T-helper 17 cell (primary cell): Measurements from ENCODE around the gene LLGL2. TPM values are rescaled to one million over a fixed set of nuclear protein-coding genes. Genes with fewer than 3 reads are reported as not detected.

Experiments used
- ATAC-seq: fragments of 150-1000 bp; cut with Tn5 transposase; 2 replicates; pipeline ENCODE4 v1.10.0; 2021; ENCODE audit warnings: mild to moderate bottlenecking, moderate library complexity
- DNase-seq, 3 donors: peaks; one replicate each; pipeline versions ENCODE4 v3.0.0 to v3.0.0-alpha.2; 2020 to 2021
- H3K9me3 ChIP-seq: one replicate; pipeline ENCODE4 v1.7.0; 2013; ENCODE audit warnings: low read length, mild to moderate bottlenecking; ENCODE audit not compliant: control insufficient read depth, poor library complexity, severe bottlenecking
- H3K27ac Mint-ChIP-seq: one replicate; pipeline ENCODE4 v1.8.0; 2022; ENCODE audit warnings: mild to moderate bottlenecking, moderate library complexity, mixed read lengths
- H3K27me3 Mint-ChIP-seq: one replicate; pipeline ENCODE4 v1.8.0; 2022; ENCODE audit warnings: mixed read lengths
- H3K36me3 Mint-ChIP-seq: one replicate; pipeline ENCODE4 v1.8.0; 2022; ENCODE audit warnings: low read depth, mixed read lengths
- H3K4me1 Mint-ChIP-seq: one replicate; pipeline ENCODE4 v1.8.0; 2022; ENCODE audit warnings: mild to moderate bottlenecking, mixed read lengths
- H3K4me3 Mint-ChIP-seq: one replicate; pipeline ENCODE4 v1.8.0; 2022; ENCODE audit warnings: mild to moderate bottlenecking, moderate library complexity, mixed read lengths
- total RNA-seq, 4 donors: library from RNA in 2 of 4; stranded (reverse) in 2 of 4; gene quantifications; one replicate each; pipeline ENCODE4 v1.2.3 and lab custom pipeline; 2022 to 2026

Gene LLGL2
- total RNA-seq, 2 donors from 2014 or later = 39.3 to 41.9 TPM

GRCh38 chr17:75561927-75562603, 36.6 kb downstream of the LLGL2 start:
- no peak overlapping the region for H3K4me3 Mint-ChIP-seq
- DNase-seq (no peak), ATAC-seq (no peak)
- H3K9me3 ChIP-seq = no peaks in the 10 kb centered on the region
- no peaks in the 10 kb centered on the region for H3K27me3 Mint-ChIP-seq
- no peak overlapping the region for H3K27ac Mint-ChIP-seq
- peaks cover 2% of the 10 kb centered on the region for H3K36me3 Mint-ChIP-seq
- peaks cover 9% of the 10 kb centered on the region for H3K4me1 Mint-ChIP-seq

GRCh38 chr17:75563063-75563758, 37.7 kb downstream of the LLGL2 start:
- H3K27me3 Mint-ChIP-seq = no peaks in the 10 kb centered on the region
- no peak for ATAC-seq
- no peak for DNase-seq
- H3K9me3 ChIP-seq = no peaks in the 10 kb centered on the region
- H3K4me1 Mint-ChIP-seq = peaks cover 9% of the 10 kb centered on the region
- no peak overlapping the region for H3K27ac Mint-ChIP-seq
- peaks cover 2% of the 10 kb centered on the region for H3K36me3 Mint-ChIP-seq
- H3K4me3 Mint-ChIP-seq = no peak overlapping the region

- H3K9me3 ChIP-seq = no peaks in the 10 kb centered on the region
- H3K36me3 Mint-ChIP-seq = peaks cover 2% of the 10 kb centered on the region
- ATAC-seq (no peak), DNase-seq (no peak)
- no peak overlapping the region for H3K27ac Mint-ChIP-seq
- peaks cover 9% of the 10 kb centered on the region for H3K4me1 Mint-ChIP-seq
- H3K27me3 Mint-ChIP-seq = no peaks in the 10 kb centered on the region
- no peak overlapping the region for H3K4me3 Mint-ChIP-seq
These were observed 38.7 kb downstream of the LLGL2 start for GRCh38 chr17:75564195-75564594.

GRCh38 chr17:75565066-75565465, 39.6 kb downstream of the LLGL2 start:
- Mint-ChIP-seq H3K4me1 (peaks cover 9% of the 10 kb centered on the region), H3K4me3 (no peak overlapping the region), H3K36me3 (peaks cover 2% of the 10 kb centered on the region), H3K27ac (no peak overlapping the region), H3K27me3 (no peaks in the 10 kb centered on the region)
- ATAC-seq = no peak
- DNase-seq = no peak
- no peaks in the 10 kb centered on the region for H3K9me3 ChIP-seq

GRCh38 chr17:75565618-75566017, 40.1 kb downstream of the LLGL2 start:
- Mint-ChIP-seq H3K4me1 (peaks cover 9% of the 10 kb centered on the region), H3K4me3 (no peak overlapping the region), H3K36me3 (peaks cover 2% of the 10 kb centered on the region), H3K27ac (peak overlapping the region; percentile 78), H3K27me3 (no peaks in the 10 kb centered on the region)
- DNase-seq (no peak), ATAC-seq (no peak)
- H3K9me3 ChIP-seq = no peaks in the 10 kb centered on the region

GRCh38 chr17:75566416-75566815, 40.9 kb downstream of the LLGL2 start:
- DNase-seq (no peak), ATAC-seq (no peak)
- H3K9me3 ChIP-seq = no peaks in the 10 kb centered on the region
- H3K27me3 Mint-ChIP-seq = no peaks in the 10 kb centered on the region
- H3K4me1 Mint-ChIP-seq = peaks cover 9% of the 10 kb centered on the region
- peak overlapping the region; percentile 78 for H3K27ac Mint-ChIP-seq
- no peak overlapping the region for H3K4me3 Mint-ChIP-seq
- H3K36me3 Mint-ChIP-seq = peaks cover 2% of the 10 kb centered on the region

- no peaks in the 10 kb centered on the region for H3K9me3 ChIP-seq
- ATAC-seq (no peak), DNase-seq (no peak)
- Mint-ChIP-seq H3K36me3 (peaks cover 2% of the 10 kb centered on the region), H3K4me3 (no peak overlapping the region), H3K4me1 (peaks cover 9% of the 10 kb centered on the region), H3K27me3 (no peaks in the 10 kb centered on the region), H3K27ac (no peak overlapping the region)
These were observed 41.3 kb downstream of the LLGL2 start for GRCh38 chr17:75566834-75567233.

GRCh38 chr17:75568412-75569255, 43.1 kb downstream of the LLGL2 start:
- no peak overlapping the region for H3K4me3 Mint-ChIP-seq

GRCh38 chr17:75570034-75570676, 44.7 kb downstream of the LLGL2 start:
- ATAC-seq (no peak), DNase-seq (no peak)
- H3K4me3 Mint-ChIP-seq = no peak overlapping the region
- peaks cover 2% of the 10 kb centered on the region for H3K36me3 Mint-ChIP-seq
- no peaks in the 10 kb centered on the region for H3K27me3 Mint-ChIP-seq
- H3K4me1 Mint-ChIP-seq = peaks cover 9% of the 10 kb centered on the region
- H3K9me3 ChIP-seq = no peaks in the 10 kb centered on the region
- no peak overlapping the region for H3K27ac Mint-ChIP-seq

More at GRCh38 chr17:75568412-75569255, 43.1 kb downstream of the LLGL2 start:
- peaks cover 2% of the 10 kb centered on the region for H3K36me3 Mint-ChIP-seq
- no peak for ATAC-seq
- H3K27ac Mint-ChIP-seq = no peak overlapping the region
- H3K27me3 Mint-ChIP-seq = no peaks in the 10 kb centered on the region
- peaks cover 9% of the 10 kb centered on the region for H3K4me1 Mint-ChIP-seq
- no peak for DNase-seq
- no peaks in the 10 kb centered on the region for H3K9me3 ChIP-seq

GRCh38 chr17:75570772-75571171, 45.3 kb downstream of the LLGL2 start:
- ATAC-seq (no peak), DNase-seq (no peak)
- Mint-ChIP-seq H3K27me3 (no peaks in the 10 kb centered on the region), H3K27ac (no peak overlapping the region), H3K4me1 (peaks cover 9% of the 10 kb centered on the region), H3K36me3 (peaks cover 2% of the 10 kb centered on the region), H3K4me3 (no peak overlapping the region)
- no peaks in the 10 kb centered on the region for H3K9me3 ChIP-seq

- no peak overlapping the region for H3K27ac Mint-ChIP-seq
- peak; percentile 77 for ATAC-seq
- no peaks in the 10 kb centered on the region for H3K27me3 Mint-ChIP-seq
- H3K4me3 Mint-ChIP-seq = no peak overlapping the region
- no peaks in the 10 kb centered on the region for H3K36me3 Mint-ChIP-seq
- H3K4me1 Mint-ChIP-seq = peaks cover 5% of the 10 kb centered on the region
- no peaks in the 10 kb centered on the region for H3K9me3 ChIP-seq
- no peak for DNase-seq
These were observed 45.8 kb downstream of the LLGL2 start for GRCh38 chr17:75571197-75571884.

- peaks cover under 1% of the 10 kb centered on the region for H3K4me1 Mint-ChIP-seq
- no peak for ATAC-seq
- no peaks in the 10 kb centered on the region for H3K36me3 Mint-ChIP-seq
- no peak overlapping the region for H3K27ac Mint-ChIP-seq
- no peak for DNase-seq
- H3K27me3 Mint-ChIP-seq = no peaks in the 10 kb centered on the region
- no peak overlapping the region for H3K4me3 Mint-ChIP-seq
- no peaks in the 10 kb centered on the region for H3K9me3 ChIP-seq
These were observed 46.4 kb downstream of the LLGL2 start for GRCh38 chr17:75571885-75572215.
